Stimulated activated CD4-positive, alpha-beta T cell treated with anti-CD3 and anti-CD28 coated beads, Interleukin-15, amount 100 ng/mL, for 48 hours (primary cell): Measurements from ENCODE around the gene SLC35E1.

ENCODE experiments used
- DNase-seq, 2 donors: peaks; one replicate each; pipeline ENCODE4 v3.0.0-alpha.2; 2020; ENCODE audit warnings: low read depth in 2 of 2

SLC35E1 gene

DNA sequence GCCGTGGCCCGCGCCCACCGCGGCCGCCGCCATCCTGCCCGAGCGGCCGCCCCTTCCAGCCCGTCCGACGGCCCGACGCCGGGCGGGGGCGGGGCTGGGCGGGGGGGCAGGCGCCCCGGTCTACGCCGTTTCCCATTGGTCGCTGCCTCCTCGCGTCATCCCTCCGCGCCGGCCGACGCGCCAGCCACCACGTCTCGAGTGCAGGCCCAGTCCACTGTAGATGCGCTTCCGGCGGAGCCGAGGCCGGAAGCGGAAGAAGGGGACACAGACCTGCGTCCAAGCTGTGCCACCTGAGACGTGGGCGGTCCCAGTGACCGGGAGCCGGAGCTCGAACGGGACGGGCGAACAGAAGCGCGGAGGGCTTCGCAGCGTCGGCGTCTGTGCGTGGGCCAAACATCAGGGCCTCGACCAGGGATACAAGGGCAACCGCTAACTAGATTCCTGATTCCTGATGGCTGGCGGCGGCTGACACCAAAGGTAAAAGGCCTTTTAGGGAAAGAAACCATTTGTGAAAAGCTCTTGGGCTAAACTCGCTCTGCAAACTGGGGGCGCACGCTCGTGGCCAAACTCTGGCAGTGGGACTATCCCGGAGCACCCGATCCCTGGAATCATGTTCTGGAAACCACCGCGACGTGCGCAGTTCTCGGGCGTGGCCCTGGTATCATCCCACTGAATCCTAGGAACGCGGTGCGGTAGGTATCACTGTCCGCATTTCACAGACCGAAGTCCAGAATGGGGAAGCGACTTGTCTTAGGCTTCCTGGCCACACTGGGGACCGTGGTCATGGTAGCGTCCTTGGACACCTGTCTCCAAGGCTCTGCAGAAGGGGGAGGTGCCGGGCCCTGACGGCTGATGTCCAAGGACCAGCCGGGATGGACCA lies at the start of gene SLC35E1:
Gene SLC35E1, minus strand, starts transcription at position 84 of the 880 bp plus-strand sequence. Its CDS starts 51 bp downstream, at position 33.
- DNase-seq = peak; percentile 84 to 91

DNA sequence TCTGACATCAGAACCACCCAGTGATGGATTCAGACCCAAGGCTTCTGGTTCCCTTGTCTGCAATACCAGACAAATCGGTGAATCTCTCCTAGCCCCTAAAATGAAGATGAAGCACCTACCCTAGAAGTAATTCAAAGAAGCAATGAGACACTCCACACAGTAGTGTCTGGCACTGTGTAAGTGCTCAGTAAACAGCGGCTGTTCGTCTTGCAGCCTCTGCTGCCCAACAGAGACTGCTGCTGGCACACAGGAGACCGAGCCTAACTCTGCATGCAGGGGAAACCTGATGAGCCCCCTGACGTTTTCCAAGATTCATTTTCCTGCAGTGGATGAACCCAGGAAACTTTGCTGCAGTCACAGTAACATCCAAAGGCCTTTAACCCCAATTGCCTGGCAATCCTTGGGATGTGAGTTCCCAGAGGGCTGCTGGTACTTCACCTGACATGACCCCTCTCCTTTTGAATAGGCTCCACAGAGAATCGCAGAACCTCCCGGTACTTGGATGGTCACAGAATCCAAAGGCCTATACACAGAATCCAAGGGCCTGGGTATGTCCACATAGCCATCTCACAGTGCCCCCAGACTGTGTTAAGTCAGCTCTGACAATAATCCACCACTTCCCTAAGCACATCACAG lies 49.1 kb upstream of the SLC35E1 start:
- DNase-seq = no peak

- DNase-seq = no peak
Measured at GRCh38 chr19:16620584-16620983, 48.4 kb upstream of the SLC35E1 start.

GRCh38 chr19:16620018-16620417 lies 47.8 kb upstream of the SLC35E1 start:
- DNase-seq = no peak

- DNase-seq = no peak
Measured at GRCh38 chr19:16619457-16619856, 47.2 kb upstream of the SLC35E1 start.

DNA sequence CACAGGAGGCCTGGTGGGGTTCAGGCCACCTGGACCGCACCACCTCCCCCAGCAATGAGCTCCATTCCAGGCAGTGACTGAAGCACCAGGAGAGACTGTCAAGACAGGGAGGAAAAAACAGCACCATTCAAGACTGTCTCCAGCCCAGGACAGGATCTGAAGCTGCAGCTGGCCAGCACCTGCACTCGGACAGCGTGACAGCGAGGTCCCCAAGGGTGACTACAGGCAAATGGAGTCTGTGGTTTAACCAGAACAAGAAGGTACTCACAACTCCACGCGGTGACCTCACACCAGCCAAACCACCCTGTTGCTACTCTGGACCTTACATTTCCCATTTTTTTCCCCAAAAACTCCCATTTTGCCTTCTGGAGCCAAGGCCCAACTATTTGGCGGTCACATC lies 46.0 kb upstream of the SLC35E1 start:
- no peak for DNase-seq

GRCh38 chr19:16615808-16616207 lies 43.6 kb upstream of the SLC35E1 start:
- no peak for DNase-seq

DNA sequence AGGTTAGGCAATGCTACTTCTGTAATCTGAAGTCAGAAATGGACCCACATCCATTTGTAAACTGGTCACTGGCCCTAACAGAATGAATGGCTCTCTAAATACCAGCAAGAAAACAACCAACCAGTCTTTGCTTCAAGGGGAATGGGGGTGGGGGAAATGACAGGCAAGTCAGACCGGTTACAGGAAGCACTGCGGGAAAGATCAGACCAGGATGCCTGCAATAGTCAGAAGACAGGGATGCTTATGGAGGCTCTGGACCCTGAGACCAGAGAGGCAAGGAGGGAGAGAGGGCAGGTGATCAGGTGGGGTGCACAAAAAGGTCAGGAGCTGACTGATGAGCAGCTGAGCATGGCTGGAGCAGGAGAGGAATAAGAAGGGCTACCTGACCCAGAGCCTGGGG lies 42.7 kb upstream of the SLC35E1 start:
- no peak for DNase-seq

GRCh38 chr19:16613841-16614240 lies 41.6 kb upstream of the SLC35E1 start:
- no peak for DNase-seq

DNA sequence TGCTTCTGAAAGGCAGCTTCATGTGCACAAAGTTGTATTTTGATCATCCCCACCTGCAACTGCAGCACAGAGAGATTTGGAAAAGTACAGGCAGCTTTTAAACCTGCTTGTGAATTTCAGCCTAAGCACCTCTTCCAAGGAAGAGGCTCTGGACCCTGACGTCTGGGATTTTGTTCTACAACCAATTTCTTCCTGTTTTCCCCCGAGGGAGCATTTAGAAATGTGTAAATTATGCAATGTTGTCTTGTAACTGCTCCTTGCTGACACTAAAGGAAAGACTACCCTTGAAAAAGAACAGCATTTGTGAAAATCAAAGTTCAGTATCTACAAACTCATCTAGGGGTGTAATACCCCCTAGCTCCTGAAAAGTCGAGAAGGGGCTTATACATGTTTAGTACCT lies 40.4 kb upstream of the SLC35E1 start:
- no peak for DNase-seq

GRCh38 chr19:16611121-16611520 lies 38.9 kb upstream of the SLC35E1 start:
- DNase-seq = no peak

GRCh38 chr19:16609511-16610200 lies 37.4 kb upstream of the SLC35E1 start:
- DNase-seq = no peak

- no peak for DNase-seq
Measured at GRCh38 chr19:16608290-16608739, 36.1 kb upstream of the SLC35E1 start.

DNA sequence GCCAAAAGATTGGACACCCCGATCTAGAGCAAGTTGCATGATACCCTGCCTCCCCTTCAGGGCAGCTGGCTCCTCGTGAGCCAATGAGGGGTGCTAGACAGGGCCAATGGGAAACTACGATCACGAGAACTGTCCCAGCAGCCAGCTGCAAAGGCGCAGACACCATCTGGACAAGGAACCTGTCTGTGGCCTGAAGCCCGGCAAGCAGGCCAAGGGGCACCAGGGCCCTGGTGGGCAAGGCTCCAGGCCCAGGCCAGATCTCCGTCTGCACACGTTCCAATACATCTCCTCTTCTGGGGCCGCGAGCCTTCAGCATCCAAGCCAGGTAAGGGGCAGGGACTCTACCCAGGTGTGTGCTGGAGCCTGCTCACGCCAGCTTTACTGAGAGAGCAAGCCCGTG lies 35.6 kb upstream of the SLC35E1 start:
- no peak for DNase-seq

DNA sequence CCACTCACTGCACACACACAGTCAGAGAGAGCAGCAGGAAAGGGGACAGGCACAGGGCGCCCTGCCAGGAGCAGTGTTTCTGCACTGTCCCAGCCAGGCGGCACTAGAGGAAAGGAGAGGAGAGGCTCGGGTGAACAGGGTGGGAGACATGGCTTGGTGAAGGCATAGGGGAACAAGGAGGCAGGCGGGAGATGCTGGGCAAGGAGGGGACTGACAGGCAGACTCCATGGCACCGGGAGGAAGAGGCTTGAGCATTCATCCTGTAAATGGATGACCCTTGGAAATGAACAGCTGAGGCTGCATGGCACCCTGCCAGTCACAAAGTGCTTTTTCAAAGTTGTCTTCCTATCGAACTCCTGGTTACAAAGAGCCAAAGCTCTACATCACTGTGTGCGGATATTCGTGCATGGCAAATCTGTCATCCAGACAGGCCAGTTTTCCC lies 33.4 kb upstream of the SLC35E1 start:
- DNase-seq = no peak

- DNase-seq = no peak
Measured at GRCh38 chr19:16605115-16605514, 32.9 kb upstream of the SLC35E1 start.

GRCh38 chr19:16604615-16605014 lies 32.4 kb upstream of the SLC35E1 start:
- DNase-seq = no peak

GRCh38 chr19:16603090-16603489 lies 30.9 kb upstream of the SLC35E1 start:
- no peak for DNase-seq

- DNase-seq = no peak
Measured at GRCh38 chr19:16601378-16602052, 29.3 kb upstream of the SLC35E1 start.

- no peak for DNase-seq
Measured at GRCh38 chr19:16600824-16601223, 28.6 kb upstream of the SLC35E1 start.

DNA sequence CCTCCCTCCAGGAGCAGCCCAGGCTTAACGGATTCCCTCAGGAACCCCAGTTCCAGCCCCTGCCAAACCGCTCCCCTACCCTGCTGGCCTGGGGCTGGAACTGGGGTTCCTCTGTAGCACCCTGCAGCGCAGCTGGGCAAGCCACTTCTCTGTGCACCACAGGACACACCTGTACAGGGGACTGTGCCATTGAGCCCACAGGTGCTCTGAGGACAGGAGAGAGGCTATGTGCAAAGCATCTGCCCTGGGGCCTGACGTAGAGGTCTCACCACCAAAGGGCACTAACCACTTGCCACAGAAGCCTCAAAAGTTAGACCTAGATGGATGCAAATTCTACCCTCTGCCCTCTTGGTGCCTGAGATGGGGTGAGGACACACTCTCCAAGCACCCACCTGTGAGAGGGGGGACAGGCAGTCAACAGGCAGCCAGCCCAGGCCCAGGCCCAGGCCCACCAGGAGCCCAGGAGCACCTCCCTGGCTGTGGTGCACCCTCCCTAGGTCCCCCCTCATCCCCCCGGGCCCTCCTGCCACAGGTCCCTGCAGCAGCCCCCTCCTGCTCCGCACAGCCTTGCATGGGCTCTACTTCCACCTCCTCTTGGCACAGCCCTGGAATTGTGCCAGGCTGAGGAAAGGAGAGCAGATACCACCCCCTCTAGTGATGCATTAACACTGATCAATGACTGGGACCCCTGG lies 27.6 kb upstream of the SLC35E1 start:
- no peak for DNase-seq
